Measurements from ENCODE around the gene C1QTNF6. TPM values are rescaled to one million over a fixed set of nuclear protein-coding genes. Genes with fewer than 3 reads are reported as not detected.

The C1QTNF6 gene
- total RNA-seq, 4 donors from 2014 or later = 1.7 to 4.8 (median 3.6) TPM

DNA sequence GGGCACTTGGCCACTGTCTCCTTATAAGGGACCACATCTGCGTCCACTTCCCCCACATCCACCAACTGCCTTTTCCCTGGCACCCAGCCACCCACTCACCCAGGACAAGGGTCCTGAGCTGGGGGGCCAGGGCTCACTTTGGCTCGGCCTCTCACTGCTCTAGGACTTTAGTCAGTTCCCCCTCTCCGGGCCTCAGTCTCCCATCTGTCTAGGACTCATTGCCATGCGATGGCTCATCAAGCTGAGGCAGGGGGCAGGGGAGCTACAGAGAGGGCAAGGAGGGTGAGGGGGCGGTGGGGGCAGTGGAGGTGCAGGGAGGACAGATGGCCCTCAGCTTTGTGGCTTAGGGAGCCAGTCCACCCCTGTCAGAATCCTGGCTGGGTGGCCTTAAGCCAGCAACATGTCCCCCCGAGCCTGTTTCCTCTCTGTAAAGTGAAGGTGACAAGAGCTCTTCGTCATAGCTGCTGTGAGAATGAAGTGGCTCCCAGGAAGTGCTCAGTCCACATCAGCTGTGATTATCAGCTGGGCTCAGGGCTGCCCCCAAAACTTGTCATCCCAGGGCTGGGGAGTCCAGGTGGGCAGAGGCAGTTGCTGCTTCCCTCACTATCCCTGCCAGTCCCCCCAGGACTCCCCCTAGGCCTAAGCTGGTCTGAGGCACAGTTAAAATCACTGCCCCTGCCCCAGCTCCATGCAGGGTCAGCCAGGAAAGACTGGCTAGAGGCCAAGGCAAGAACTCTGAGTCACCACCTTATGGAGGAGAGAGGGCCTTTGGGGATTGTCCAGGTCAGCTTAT is 41.2 kb upstream of the C1QTNF6 start:
- Histone ChIP-seq H3K9me3 (no peaks in the 10 kb centered on the region), H3K36me3 (no peaks in the 10 kb centered on the region), H3K4me3 (replicated peaks in 1 of 3) (no peak overlapping the region), H3K27ac (no peak overlapping the region), H3K27me3 (no peaks in the 10 kb centered on the region), H3K4me1 (peaks cover 0 to 6% of the 10 kb centered on the region in 2 donors)
- 55 to 80% methylated on average over 2 to 7 of the region's 7 CpGs for WGBS, 2 donors
- TF ChIP-seq CTCF (IDR thresholded peaks at IDR 0.05) = no peak
- no peak for TF ChIP-seq POLR2A (IDR thresholded peaks at IDR 0.05)
- intact Hi-C loops (cut with DNase I) = no loop called here
- no peak for DNase-seq

- H3K4me1 ChIP-seq = peaks cover 0 to 6% of the 10 kb centered on the region in 2 donors
- H3K4me3 ChIP-seq (replicated peaks in 1 of 3) = no peak overlapping the region
- H3K36me3 ChIP-seq = no peaks in the 10 kb centered on the region
- intact Hi-C loops (cut with DNase I) = no loop called here
- no peaks in the 10 kb centered on the region for H3K9me3 ChIP-seq
- H3K27me3 ChIP-seq = no peaks in the 10 kb centered on the region
- no peak overlapping the region for H3K27ac ChIP-seq
- 66 to 71% methylated on average over 20 of the region's 20 CpGs for WGBS, 2 donors
- no peak for DNase-seq
- TF ChIP-seq CTCF (IDR thresholded peaks at IDR 0.05) = no peak
- no peak for TF ChIP-seq POLR2A (IDR thresholded peaks at IDR 0.05)
Observed at GRCh38 chr22:37228106-37229011, 40.3 kb upstream of the C1QTNF6 start.

GRCh38 chr22:37226514-37226913 is 38.5 kb upstream of the C1QTNF6 start:
- no peak overlapping the region for H3K4me3 ChIP-seq (replicated peaks in 1 of 3)
- H3K27ac ChIP-seq = no peak overlapping the region
- H3K4me1 ChIP-seq = peaks cover 0 to 6% of the 10 kb centered on the region in 2 donors
- WGBS, 2 donors = 56 to 80% methylated on average over 5 to 14 of the region's 14 CpGs
- TF ChIP-seq POLR2A (IDR thresholded peaks at IDR 0.05) = no peak
- no peak for TF ChIP-seq CTCF (IDR thresholded peaks at IDR 0.05)
- no peaks in the 10 kb centered on the region for H3K9me3 ChIP-seq
- intact Hi-C loops (cut with DNase I) = no loop called here
- DNase-seq = no peak
- H3K27me3 ChIP-seq = no peaks in the 10 kb centered on the region
- no peaks in the 10 kb centered on the region for H3K36me3 ChIP-seq

DNA sequence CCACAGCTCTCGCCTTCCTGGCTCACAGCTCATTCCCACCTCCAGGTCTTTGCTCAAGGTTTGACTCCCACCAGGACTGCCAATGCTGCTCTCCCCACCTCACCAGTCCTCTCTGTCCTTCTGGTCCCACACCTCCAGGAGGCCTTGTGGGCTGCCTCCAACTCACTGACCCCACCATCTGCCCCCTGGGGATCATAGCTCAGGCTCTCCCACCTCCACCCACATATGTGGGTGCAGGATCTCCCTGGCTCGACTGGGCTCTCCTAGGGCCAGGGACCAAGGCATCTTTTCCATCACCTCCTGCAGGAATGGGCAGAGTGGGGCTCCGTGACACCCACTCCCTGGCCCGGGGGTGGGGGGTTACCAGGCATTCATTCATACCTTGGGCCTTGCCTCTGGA is 38.0 kb upstream of the C1QTNF6 start:
- no peaks in the 10 kb centered on the region for H3K27me3 ChIP-seq
- H3K4me1 ChIP-seq = peaks cover 0 to 6% of the 10 kb centered on the region in 2 donors
- no peak overlapping the region for H3K27ac ChIP-seq
- intact Hi-C loops (cut with DNase I) = no loop called here
- H3K4me3 ChIP-seq (replicated peaks in 1 of 3) = no peak overlapping the region
- H3K36me3 ChIP-seq = no peaks in the 10 kb centered on the region
- no peaks in the 10 kb centered on the region for H3K9me3 ChIP-seq
- TF ChIP-seq CTCF (IDR thresholded peaks at IDR 0.05) = no peak
- TF ChIP-seq POLR2A (IDR thresholded peaks at IDR 0.05) = no peak
- 95 to 100% methylated on average over 1 to 4 of the region's 4 CpGs for WGBS, 2 donors
- no peak for DNase-seq

Data from thyroid gland (tissue), 4 donors.